ENCODE data around the gene ID4. TPM values are rescaled to one million over a fixed set of nuclear protein-coding genes. Genes with fewer than 3 reads are reported as not detected.

ID4 gene
- total and polyA plus RNA-seq, 2 of the 8 experiments (the other 6 are each of a cell fraction or from before 2014, with no cell fraction given): 2.0 to 8.3 TPM

DNA sequence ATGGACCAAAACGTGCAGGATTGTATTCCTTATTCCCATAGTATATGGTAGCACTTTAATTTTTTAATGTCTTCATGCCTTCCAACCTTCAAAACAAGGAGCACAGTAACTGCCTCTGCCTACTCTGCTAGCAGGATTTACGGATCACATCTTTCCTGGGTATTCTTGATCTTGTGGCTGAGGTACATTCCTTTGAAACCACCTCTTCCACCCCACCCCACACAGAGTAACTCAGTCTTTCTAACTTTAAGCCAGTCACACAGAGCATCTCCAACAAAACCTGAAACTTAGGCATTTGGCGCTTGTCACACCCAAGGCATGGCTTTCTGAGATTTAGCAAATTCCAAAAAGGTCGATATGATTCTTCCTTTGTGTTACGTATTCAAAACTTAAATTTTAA is 2.3 kb upstream of the ID4 start:
- Histone ChIP-seq H3K4me3 (ENCODE audit: extremely low read depth in 1 of 4, insufficient read depth in 2 of 4, low read depth in 3 of 4, low read length in 4 of 4) (no peak overlapping the region), H3K4ac (replicated peaks; ENCODE audit: insufficient read length, low read depth, low read length) (no peak overlapping the region), H3K18ac (ENCODE audit: extremely low read depth, low read length) (no peak overlapping the region), H3K4me2 (ENCODE audit: insufficient read depth in 1 of 2, low read depth in 2 of 2, low read length in 2 of 2) (no peak overlapping the region), H3K56ac (replicated peaks; ENCODE audit: insufficient read length, low read depth, low read length) (no peak overlapping the region), H2BK120ac (replicated peaks; ENCODE audit: low read depth, low read length) (no peak overlapping the region), H4K5ac (ENCODE audit: insufficient read length, low read depth, low read length) (no peak overlapping the region), H3K23ac (ENCODE audit: insufficient read length) (no peak overlapping the region), H4K8ac (ENCODE audit: extremely low read depth, insufficient read depth, low read length) (no peak overlapping the region), H3K27ac (ENCODE audit: low read depth, low read length) (no peak overlapping the region), H3K79me1 (ENCODE audit: low read depth, low read length) (no peaks in the 10 kb centered on the region), H3K27me3 (replicated peaks in 1 of 4; ENCODE audit: control insufficient read depth in 3 of 4, extremely low read depth in 1 of 4, insufficient read depth in 3 of 4, low read length in 3 of 4) (peaks cover 0 to 4% (median 0%) of the 10 kb centered on the region in 4 experiments; a peak in 2 of 7 replicates), H2BK20ac (ENCODE audit: low read length) (no peak overlapping the region), H3K79me2 (ENCODE audit: control insufficient read depth in 1 of 2, insufficient read depth in 2 of 2, low read length in 2 of 2) (no peaks in the 10 kb centered on the region; a peak in 1 of 4 replicates), H3K4me1 (replicated peaks in 1 of 4; ENCODE audit: control insufficient read depth in 3 of 4, insufficient read depth in 4 of 4, low read length in 3 of 4) (no peaks in the 10 kb centered on the region; a peak in 1 of 7 replicates), H2AFZ (ENCODE audit: low read length) (no peak overlapping the region), H3K36me3 (ENCODE audit: control insufficient read depth in 2 of 4, insufficient read depth in 4 of 4, low read length in 3 of 4) (peaks cover 0 to 2% (median 0%) of the 10 kb centered on the region in 4 experiments; a peak in 1 of 8 replicates), H2BK5ac (ENCODE audit: low read depth, low read length) (no peak overlapping the region), H2AK5ac (ENCODE audit: low read depth, low read length) (no peak overlapping the region), H3K9me3 (ENCODE audit: insufficient read depth in 2 of 2, low read depth in 1 of 2, low read length in 1 of 2) (no peaks in the 10 kb centered on the region), H2BK12ac (ENCODE audit: low read depth, low read length) (no peak overlapping the region), H4K20me1 (replicated peaks in 1 of 2; ENCODE audit: control insufficient read depth in 1 of 2, insufficient read depth in 2 of 2, low read length in 2 of 2) (peaks cover 0 to 2% of the 10 kb centered on the region in 2 experiments), H3K14ac (ENCODE audit: insufficient read length) (no peak overlapping the region), H2BK15ac (ENCODE audit: low read length) (no peak overlapping the region), H4K91ac (replicated peaks; ENCODE audit: insufficient read length, low read length) (no peak overlapping the region), H3K23me2 (ENCODE audit: low read depth, low read length) (peaks cover 18% of the 10 kb centered on the region), H3K9ac (replicated peaks in 1 of 4; ENCODE audit: extremely low read depth in 1 of 4, low read depth in 3 of 4, low read length in 3 of 4) (no peak overlapping the region)
- ChIA-PET POLR2A (ENCODE audit: partially characterized antibody) (no interaction called here), CTCF (ENCODE audit: partially characterized antibody) (interaction anchor here (0.9 to 2.0 kb wide), 5 partner anchors 15 to 631 kb away, joined by 3 to 5 read pairs (median 4); no protein-coding TSS in a partner anchor)
- FAIRE-seq: no peak
- WGBS, 2 experiments (ENCODE audit: extremely low coverage in 1 of 2, insufficient coverage in 1 of 2, insufficient read length in 1 of 2, insufficient replicate concordance in 2 of 2, low coverage in 1 of 2, low lambda C conversion rate in 2 of 2, missing lambda C conversion rate in 1 of 2): 77% methylated on average over 5 of the region's 5 CpGs; no CpG with 5 or more reads in 1 of the 2 experiments
- TF ChIP-seq KDM1A (IDR thresholded peaks at IDR 0.05; ENCODE audit: borderline replicate concordance, low read length) (no peak), CHD2 (IDR thresholded peaks at IDR 0.05; ENCODE audit: low read length) (no peak), MAFK (IDR thresholded peaks at IDR 0.05; ENCODE audit: low read depth, low read length) (no peak), GABPA (IDR thresholded peaks at IDR 0.05; ENCODE audit: borderline replicate concordance, insufficient read depth, low read length) (no peak), POLR2A (IDR thresholded peaks at IDR 0.05; ENCODE audit: control extremely low read depth in 1 of 2, low read depth in 2 of 2, low read length in 2 of 2) (no peak), NANOG (IDR thresholded peaks at IDR 0.05; ENCODE audit: insufficient read depth, low read depth, low read length, poor library complexity, severe bottlenecking) (no peak), ZNF274 (IDR thresholded peaks at IDR 0.05; ENCODE audit: borderline replicate concordance, extremely low read depth, low read length) (no peak), RBBP5 (IDR thresholded peaks at IDR 0.05; ENCODE audit: borderline replicate concordance, low read depth, low read length) (no peak), KDM4A (IDR thresholded peaks at IDR 0.05; ENCODE audit: low read depth, low read length, severe bottlenecking) (no peak), TBP (IDR thresholded peaks at IDR 0.05; ENCODE audit: low read depth, low read length) (no peak), CEBPB (IDR thresholded peaks at IDR 0.05; ENCODE audit: low read depth, low read length) (no peak), ASH2L (IDR thresholded peaks at IDR 0.05; ENCODE audit: low read length) (no peak), JUND (IDR thresholded peaks at IDR 0.05; ENCODE audit: low read length) (no peak)
- TF ChIP-seq, protein P1, sequence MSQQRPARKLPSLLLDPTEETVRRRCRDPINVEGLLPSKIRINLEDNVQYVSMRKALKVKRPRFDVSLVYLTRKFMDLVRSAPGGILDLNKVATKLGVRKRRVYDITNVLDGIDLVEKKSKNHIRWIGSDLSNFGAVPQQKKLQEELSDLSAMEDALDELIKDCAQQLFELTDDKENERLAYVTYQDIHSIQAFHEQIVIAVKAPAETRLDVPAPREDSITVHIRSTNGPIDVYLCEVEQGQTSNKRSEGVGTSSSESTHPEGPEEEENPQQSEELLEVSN (IDR thresholded peaks at IDR 0.05): no peak
- DNase-seq (ENCODE audit: low read depth in 1 of 2, low spot score in 2 of 2): no peak

All from H1 (cell line).